Calu3 (cell line): ENCODE measurements around the gene WNT7A. TPM values are rescaled to one million over a fixed set of nuclear protein-coding genes. Genes with fewer than 3 reads are reported as not detected.

ENCODE experiments used
- BruUV-seq: library from RNA; stranded (reverse); fragments of 400-500 nt; replicated peaks from 2 replicates; lab custom pipeline; 2021; lab: Mats Ljungman, UMichigan
- CTCF ChIA-PET: fragments of 300-600 bp; sonication (Branson Sonifier 250); formaldehyde crosslinking; loops from one replicate; lab custom pipeline; 2022; ENCODE audit warnings: antibody characterized with exemption; lab: Charles Lee
- DNase-seq: peaks from one replicate; pipeline ENCODE4 v3.0.0; 2022
- H3K27ac Mint-ChIP-seq: one replicate; pipeline ENCODE4 v1.8.0; 2022; ENCODE audit warnings: mixed read lengths; ENCODE audit not compliant: unreplicated experiment
- H3K27me3 Mint-ChIP-seq: one replicate; pipeline ENCODE4 v1.8.0; 2022; ENCODE audit warnings: mixed read lengths; ENCODE audit not compliant: unreplicated experiment
- H3K36me3 Mint-ChIP-seq: one replicate; pipeline ENCODE4 v1.8.0; 2022; ENCODE audit warnings: mild to moderate bottlenecking, moderate library complexity, mixed read lengths; ENCODE audit not compliant: insufficient read depth, unreplicated experiment
- H3K4me1 Mint-ChIP-seq: one replicate; pipeline ENCODE4 v1.8.0; 2022; ENCODE audit warnings: mild to moderate bottlenecking, low read depth, mixed read lengths; ENCODE audit not compliant: unreplicated experiment
- H3K4me3 Mint-ChIP-seq: one replicate; pipeline ENCODE4 v1.8.0; 2022; ENCODE audit warnings: mild to moderate bottlenecking, low read depth, moderate library complexity, mixed read lengths; ENCODE audit not compliant: unreplicated experiment
- H3K9me3 Mint-ChIP-seq: one replicate; pipeline ENCODE4 v1.8.0; 2022; ENCODE audit warnings: low read depth, mixed read lengths; ENCODE audit not compliant: unreplicated experiment
- CTCF ChIP-seq: fragments of 200-600 bp; IDR thresholded peaks from one replicate; pipeline ENCODE4 v1.8.0; 2022; ENCODE audit warnings: antibody characterized with exemption; ENCODE audit not compliant: unreplicated experiment
- intact Hi-C: fragments of 100-400 bp; cut with micrococcal nuclease; formaldehyde crosslinking; loops from one replicate; pipeline ENCODE4 v1.10.0; 2022; ENCODE audit not compliant: unreplicated experiment
- total RNA-seq: library from RNA; stranded (reverse); gene quantifications from 2 replicates; pipeline ENCODE4 v1.2.3, GENCODE V29; 2022

Gene WNT7A
- total RNA-seq, 1 experiment from 2014 or later = 3.5 TPM

GRCh38 chr3:13883681-13884080 lies 3.8 kb upstream of the WNT7A start:
- no peak for TF ChIP-seq CTCF
- H3K27ac Mint-ChIP-seq = no peak overlapping the region
- DNase-seq = no peak
- BruUV-seq = no TSS peak
- intact Hi-C loops = loop anchor here (10.0 kb wide), 1 partner anchor 389 kb away; no protein-coding TSS in a partner anchor
- no peak overlapping the region for H3K4me3 Mint-ChIP-seq
- no peaks in the 10 kb centered on the region for H3K4me1 Mint-ChIP-seq
- peaks cover 72% of the 10 kb centered on the region for H3K27me3 Mint-ChIP-seq
- no peaks in the 10 kb centered on the region for H3K9me3 Mint-ChIP-seq
- CTCF ChIA-PET = interaction anchor here (0.7 to 2.3 kb wide), 4 partner anchors 45 to 230 kb away, joined by 3 to 23 read pairs (median 7); no protein-coding TSS in a partner anchor
- H3K36me3 Mint-ChIP-seq = peaks cover 4% of the 10 kb centered on the region

GRCh38 chr3:13882876-13883275 lies 3.0 kb upstream of the WNT7A start:
- Mint-ChIP-seq H3K36me3 (peaks cover 12% of the 10 kb centered on the region), H3K4me3 (no peak overlapping the region), H3K4me1 (no peaks in the 10 kb centered on the region), H3K27me3 (peaks cover 67% of the 10 kb centered on the region), H3K27ac (no peak overlapping the region), H3K9me3 (no peaks in the 10 kb centered on the region)
- TF ChIP-seq CTCF = no peak
- intact Hi-C loops = loop anchor here (10.0 kb wide), 1 partner anchor 388 kb away; no protein-coding TSS in a partner anchor
- BruUV-seq = no TSS peak
- DNase-seq = no peak
- CTCF ChIA-PET = interaction anchor here (0.5 kb wide), 1 partner anchor 366 kb away, joined by 3 read pairs; no protein-coding TSS in a partner anchor

- no peak for DNase-seq
- intact Hi-C loops = loop anchor here (10.0 kb wide), 1 partner anchor 387 kb away; no protein-coding TSS in a partner anchor
- Mint-ChIP-seq H3K4me3 (no peak overlapping the region), H3K9me3 (no peaks in the 10 kb centered on the region), H3K27me3 (peaks cover 56% of the 10 kb centered on the region), H3K4me1 (no peaks in the 10 kb centered on the region), H3K27ac (no peak overlapping the region), H3K36me3 (peaks cover 12% of the 10 kb centered on the region)
- no TSS peak for BruUV-seq
- CTCF ChIA-PET = interaction anchor here (0.5 to 3.6 kb wide), 7 partner anchors 15 to 367 kb away, joined by 3 to 51 read pairs (median 4); no protein-coding TSS in a partner anchor
- TF ChIP-seq CTCF = no peak
These were observed 1.9 kb upstream of the WNT7A start for GRCh38 chr3:13881536-13882410.

- Mint-ChIP-seq H3K27ac (no peak overlapping the region), H3K9me3 (no peaks in the 10 kb centered on the region), H3K36me3 (peaks cover 12% of the 10 kb centered on the region), H3K4me1 (no peaks in the 10 kb centered on the region), H3K4me3 (peak overlapping the region; percentile 52), H3K27me3 (peaks cover 51% of the 10 kb centered on the region)
- no peak for DNase-seq
- no peak for TF ChIP-seq CTCF
- CTCF ChIA-PET = interaction anchor here (1.0 to 3.6 kb wide), 8 partner anchors 16 to 225 kb away, joined by 3 to 51 read pairs (median 4); no protein-coding TSS in a partner anchor
- no TSS peak for BruUV-seq
- intact Hi-C loops = loop anchor here (1.0 to 10.0 kb wide), 2 partner anchors 222 to 386 kb away; no protein-coding TSS in a partner anchor
These were observed 913 bp upstream of the WNT7A start for GRCh38 chr3:13880811-13881156.
